Right lobe of liver (tissue), 4 donors: ENCODE measurements around the gene CRB1.

Experiments used
- POLR2A ChIP-seq: fragments of 450-650 bp; IDR thresholded peaks from one replicate; pipeline ENCODE4 v1.6.1; 2017; ENCODE audit warnings: antibody characterized with exemption, mild to moderate bottlenecking
- TF ChIP-seq, protein P1 (sequence below), 4 donors: fragments of 200-600 bp in 3 of 4; fragments of 450-650 bp in 1 of 4; IDR thresholded peaks; one replicate each; pipeline versions ENCODE4 v1.5.1 to v1.8.0; 2016 to 2022; ENCODE audit warnings: antibody characterized with exemption in 4 of 4, mild to moderate bottlenecking in 2 of 4
- donor health status: DM: no; HTN: no; CAD: no.
- donor health status: DM: no; HTN: no; CAD: no.
- donor health status: DM: no; HTN: yes; CAD: no.

GRCh38 chr1:197327776-197328364, 59.8 kb downstream of the CRB1 start:
- TF ChIP-seq, protein P1, sequence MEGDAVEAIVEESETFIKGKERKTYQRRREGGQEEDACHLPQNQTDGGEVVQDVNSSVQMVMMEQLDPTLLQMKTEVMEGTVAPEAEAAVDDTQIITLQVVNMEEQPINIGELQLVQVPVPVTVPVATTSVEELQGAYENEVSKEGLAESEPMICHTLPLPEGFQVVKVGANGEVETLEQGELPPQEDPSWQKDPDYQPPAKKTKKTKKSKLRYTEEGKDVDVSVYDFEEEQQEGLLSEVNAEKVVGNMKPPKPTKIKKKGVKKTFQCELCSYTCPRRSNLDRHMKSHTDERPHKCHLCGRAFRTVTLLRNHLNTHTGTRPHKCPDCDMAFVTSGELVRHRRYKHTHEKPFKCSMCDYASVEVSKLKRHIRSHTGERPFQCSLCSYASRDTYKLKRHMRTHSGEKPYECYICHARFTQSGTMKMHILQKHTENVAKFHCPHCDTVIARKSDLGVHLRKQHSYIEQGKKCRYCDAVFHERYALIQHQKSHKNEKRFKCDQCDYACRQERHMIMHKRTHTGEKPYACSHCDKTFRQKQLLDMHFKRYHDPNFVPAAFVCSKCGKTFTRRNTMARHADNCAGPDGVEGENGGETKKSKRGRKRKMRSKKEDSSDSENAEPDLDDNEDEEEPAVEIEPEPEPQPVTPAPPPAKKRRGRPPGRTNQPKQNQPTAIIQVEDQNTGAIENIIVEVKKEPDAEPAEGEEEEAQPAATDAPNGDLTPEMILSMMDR (IDR thresholded peaks at IDR 0.05): peak; percentile 32 to 64 (median 63)
- no peak for TF ChIP-seq POLR2A
